ENCODE results near the gene MAD2L1BP.

- TF ChIP-seq CTCF (IDR thresholded peaks at IDR 0.05) (no peak), ZFX (IDR thresholded peaks at IDR 0.05; ENCODE audit: borderline replicate concordance) (no peak)
Observed at GRCh38 chr6:43624786-43625288, 10.8 kb upstream of the MAD2L1BP start.

Data from 22Rv1 (cell line).